ENCODE results near the gene TTLL12.

TTLL12 gene

GRCh38 chr22:43213962-43214361 is 27.0 kb upstream of the TTLL12 start:
- H3K4me3 ChIP-seq (ENCODE audit: low read depth, low read length), result no peak overlapping the region
- TF ChIP-seq, protein P1, sequence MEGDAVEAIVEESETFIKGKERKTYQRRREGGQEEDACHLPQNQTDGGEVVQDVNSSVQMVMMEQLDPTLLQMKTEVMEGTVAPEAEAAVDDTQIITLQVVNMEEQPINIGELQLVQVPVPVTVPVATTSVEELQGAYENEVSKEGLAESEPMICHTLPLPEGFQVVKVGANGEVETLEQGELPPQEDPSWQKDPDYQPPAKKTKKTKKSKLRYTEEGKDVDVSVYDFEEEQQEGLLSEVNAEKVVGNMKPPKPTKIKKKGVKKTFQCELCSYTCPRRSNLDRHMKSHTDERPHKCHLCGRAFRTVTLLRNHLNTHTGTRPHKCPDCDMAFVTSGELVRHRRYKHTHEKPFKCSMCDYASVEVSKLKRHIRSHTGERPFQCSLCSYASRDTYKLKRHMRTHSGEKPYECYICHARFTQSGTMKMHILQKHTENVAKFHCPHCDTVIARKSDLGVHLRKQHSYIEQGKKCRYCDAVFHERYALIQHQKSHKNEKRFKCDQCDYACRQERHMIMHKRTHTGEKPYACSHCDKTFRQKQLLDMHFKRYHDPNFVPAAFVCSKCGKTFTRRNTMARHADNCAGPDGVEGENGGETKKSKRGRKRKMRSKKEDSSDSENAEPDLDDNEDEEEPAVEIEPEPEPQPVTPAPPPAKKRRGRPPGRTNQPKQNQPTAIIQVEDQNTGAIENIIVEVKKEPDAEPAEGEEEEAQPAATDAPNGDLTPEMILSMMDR (IDR thresholded peaks at IDR 0.05; ENCODE audit: borderline replicate concordance, insufficient read depth, low read depth, low read length), result no peak

DNA sequence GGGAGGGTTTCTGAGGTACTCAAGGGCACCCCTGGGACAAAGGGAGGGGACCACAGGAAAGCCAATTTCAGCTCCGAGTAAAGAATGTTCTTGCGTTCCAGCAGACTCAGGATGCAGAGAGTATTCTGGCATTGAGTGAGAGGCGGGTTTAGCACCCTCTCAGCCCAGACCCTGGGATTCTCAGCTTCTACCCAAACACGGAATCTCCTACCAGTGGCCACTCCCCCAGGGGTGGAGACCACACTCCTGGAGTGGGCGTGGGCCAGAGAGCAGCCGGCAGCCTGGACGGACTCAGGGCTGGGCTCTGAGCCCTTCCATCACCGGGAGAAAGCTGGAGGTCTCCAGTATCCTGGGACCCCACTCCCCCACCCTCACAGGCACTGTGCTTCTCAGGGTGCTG is 26.1 kb upstream of the TTLL12 start:
- no peak overlapping the region for H3K4me3 ChIP-seq (ENCODE audit: low read depth, low read length)
- TF ChIP-seq, protein P1 (IDR thresholded peaks at IDR 0.05; ENCODE audit: borderline replicate concordance, insufficient read depth, low read depth, low read length), result no peak

GRCh38 chr22:43212434-43212952 is 25.6 kb upstream of the TTLL12 start:
- H3K4me3 ChIP-seq (ENCODE audit: low read depth, low read length), result no peak overlapping the region
- TF ChIP-seq, protein P1 (IDR thresholded peaks at IDR 0.05; ENCODE audit: borderline replicate concordance, insufficient read depth, low read depth, low read length), result no peak

- no peak overlapping the region for H3K4me3 ChIP-seq (ENCODE audit: low read depth, low read length)
- TF ChIP-seq, protein P1 (IDR thresholded peaks at IDR 0.05; ENCODE audit: borderline replicate concordance, insufficient read depth, low read depth, low read length), result no peak
Observed at GRCh38 chr22:43211941-43212433, 25.1 kb upstream of the TTLL12 start.

- no peak overlapping the region for H3K4me3 ChIP-seq (ENCODE audit: low read depth, low read length)
- TF ChIP-seq, protein P1 (IDR thresholded peaks at IDR 0.05; ENCODE audit: borderline replicate concordance, insufficient read depth, low read depth, low read length), result no peak
Observed at GRCh38 chr22:43210631-43211515, 23.9 kb upstream of the TTLL12 start.

GRCh38 chr22:43209971-43210370 is 23.0 kb upstream of the TTLL12 start:
- TF ChIP-seq, protein P1 (IDR thresholded peaks at IDR 0.05; ENCODE audit: borderline replicate concordance, insufficient read depth, low read depth, low read length), result no peak
- H3K4me3 ChIP-seq (ENCODE audit: low read depth, low read length), result no peak overlapping the region

GRCh38 chr22:43209523-43209890 is 22.6 kb upstream of the TTLL12 start:
- TF ChIP-seq, protein P1 (IDR thresholded peaks at IDR 0.05; ENCODE audit: borderline replicate concordance, insufficient read depth, low read depth, low read length), result no peak
- no peak overlapping the region for H3K4me3 ChIP-seq (ENCODE audit: low read depth, low read length)

Measured in GM12875 (cell line).